K562 (cell line): ENCODE results near the gene SBNO1. TPM values are rescaled to one million over a fixed set of nuclear protein-coding genes. Genes with fewer than 3 reads are reported as not detected.

Source experiments
- ADNP ChIP-seq: fragments of 200-800 bp; sonication (Bioruptor generic); IDR thresholded peaks from 2 replicates; pipeline ENCODE4 v1.6.1; 2016; ENCODE audit warnings: missing genetic modification characterization, missing compliant biosample characterization
- BRF1 ChIP-seq: IDR thresholded peaks from 3 replicates; pipeline ENCODE4 v1.6.1; 2011; ENCODE audit warnings: borderline replicate concordance, mild to moderate bottlenecking; ENCODE audit not compliant: insufficient read length; ENCODE audit errors: extremely low read depth
- KLF13 ChIP-seq: fragments of 450-650 bp; IDR thresholded peaks from 2 replicates; pipeline ENCODE4 v1.6.1; 2016; ENCODE audit warnings: missing genetic modification characterization, low read depth, mild to moderate bottlenecking, missing compliant biosample characterization, moderate library complexity, borderline replicate concordance
- NR2F6 ChIP-seq: fragments of 450-650 bp; formaldehyde crosslinking; IDR thresholded peaks from 2 replicates; pipeline ENCODE4 v1.4.0; 2020; ENCODE audit warnings: mild to moderate bottlenecking
- POLR2H ChIP-seq: IDR thresholded peaks from 2 replicates; pipeline ENCODE4 v1.6.1; 2016; ENCODE audit warnings: missing genetic modification characterization, low read depth, mild to moderate bottlenecking, control low read depth, missing compliant biosample characterization, moderate library complexity
- SMAD3 ChIP-seq: fragments of 450-650 bp; formaldehyde crosslinking; conservative IDR thresholded peaks from 2 replicates; pipeline ENCODE4 v1.4.0; 2020; ENCODE audit warnings: mild to moderate bottlenecking
- ZNF140 ChIP-seq: fragments of 250-450 bp; sonication (Bioruptor Pico); IDR thresholded peaks from 2 replicates; pipeline ENCODE4 v1.8.0; 2021; ENCODE audit warnings: moderate library complexity, mild to moderate bottlenecking, inconsistent platforms
- ZNF316 ChIP-seq: fragments of 450-650 bp; IDR thresholded peaks from 2 replicates; pipeline ENCODE4 v1.6.1; 2016
- polyA plus RNA-seq, 8 experiments: library from polyadenylated mRNA; depleted of rRNA in 4 of 8; stranded (reverse) in 5 of 8; unstranded in 3 of 8; fragments of >200 nt; fragmentation: Nextera tagmentation in 2 of 8; fragmentation: Illumina TruSeq in 1 of 8; extraction: Ambion mirVana in 2 of 8; extraction: Trizol in 1 of 8; gene quantifications; 2 replicates each; pipeline versions ENCODE4 v1.2.1 to v1.2.3, GENCODE V29; 2011 to 2014; ENCODE audit warnings: inconsistent platforms in 1 of 8, missing spikeins in 1 of 8
- total RNA-seq, 7 experiments: library from RNA; depleted of rRNA in 6 of 7; stranded (reverse); fragments of >200 nt in 6 of 7; fragmentation: Illumina TruSeq in 2 of 7; extraction: Trizol in 2 of 7; gene quantifications; 2 replicates each; pipeline versions ENCODE4 v1.2.1 to v1.2.3, GENCODE V29; 2011 to 2021; ENCODE audit warnings: low replicate concordance in 1 of 7
- TF ChIP-seq, protein P1 (sequence below): fragments of 450-650 bp; formaldehyde crosslinking; conservative IDR thresholded peaks from 2 replicates; pipeline ENCODE4 v1.4.0; 2022; ENCODE audit warnings: mild to moderate bottlenecking, missing genetic modification characterization
- TF ChIP-seq, protein P2 (sequence below): fragments of 450-650 bp; formaldehyde crosslinking; IDR thresholded peaks from 2 replicates; pipeline ENCODE4 v1.4.0; 2022; ENCODE audit warnings: missing genetic modification characterization
- TF ChIP-seq, protein P3 (sequence below): fragments of 250-450 bp; sonication (Bioruptor Pico); IDR thresholded peaks from 2 replicates; pipeline ENCODE4 v1.6.1; 2021; ENCODE audit warnings: mild to moderate bottlenecking
- TF ChIP-seq, protein P4 (sequence below): fragments of 250-450 bp; sonication (Bioruptor Pico); IDR thresholded peaks from 2 replicates; pipeline ENCODE4 v1.9.0; 2021; ENCODE audit warnings: mild to moderate bottlenecking, inconsistent platforms
- TF ChIP-seq, protein P5 (sequence below): sonication (generic); formaldehyde crosslinking; IDR thresholded peaks from 2 replicates; pipeline ENCODE4 v1.8.0; 2022; ENCODE audit warnings: mild to moderate bottlenecking, missing genetic modification reagents
- TF ChIP-seq, protein P6 (sequence below): fragments of 250-450 bp; sonication (Bioruptor Pico); IDR thresholded peaks from 2 replicates; pipeline ENCODE4 v1.5.0; 2021
- TF ChIP-seq, protein P7 (sequence below): fragments of 450-650 bp; IDR thresholded peaks from 2 replicates; pipeline ENCODE4 v1.6.1; 2016; ENCODE audit warnings: mild to moderate bottlenecking

SBNO1 gene
- total and polyA plus RNA-seq, 9 of the 15 experiments (the other 6 are each of a cell fraction or from before 2014, with no cell fraction given) = 14.9 to 77.1 (median 35.9) TPM

DNA sequence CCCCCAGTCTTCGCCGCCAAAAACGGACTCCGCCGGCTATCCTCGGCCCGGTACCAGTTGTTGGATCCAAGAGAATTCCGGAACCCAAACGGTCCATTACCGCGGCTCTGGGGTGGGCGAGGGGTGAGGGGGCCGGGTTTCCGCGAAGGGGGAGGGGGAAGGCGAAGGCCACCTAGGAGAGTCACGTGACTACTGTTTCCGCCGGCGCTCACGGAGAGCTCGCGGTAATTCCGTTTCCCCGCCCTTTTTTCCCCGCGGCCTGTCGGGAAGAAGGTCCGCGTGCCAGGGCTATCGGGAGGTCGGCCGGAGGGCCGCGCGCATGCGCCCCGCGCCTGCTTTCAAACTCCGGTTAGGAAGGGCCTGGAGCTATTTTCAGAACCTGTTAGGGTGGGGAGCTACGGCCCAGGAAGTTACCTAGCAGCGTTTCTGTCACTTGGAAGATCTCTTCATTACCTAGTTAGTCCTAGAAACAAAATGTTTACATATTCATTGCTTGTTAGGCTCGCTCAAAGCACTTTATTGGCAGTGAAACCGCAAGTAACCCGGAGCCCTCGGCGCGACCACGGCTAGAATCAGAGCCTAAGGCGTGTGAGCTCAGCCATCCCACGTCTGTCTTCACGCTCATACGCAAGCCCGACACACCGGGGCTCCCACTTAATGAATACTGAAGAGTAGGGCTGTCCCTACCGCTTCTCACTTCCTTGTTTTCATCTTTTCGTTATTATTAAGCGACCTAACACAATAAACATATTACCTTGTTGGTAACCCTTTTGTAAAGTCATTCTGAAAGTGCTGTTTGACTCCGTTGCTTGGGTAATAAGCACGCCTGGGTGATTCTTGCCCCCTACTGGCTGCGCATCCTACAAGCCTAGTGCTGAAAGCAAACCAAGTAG is 624 bp upstream of the SBNO1 start (continued):
- TF ChIP-seq, protein P1, sequence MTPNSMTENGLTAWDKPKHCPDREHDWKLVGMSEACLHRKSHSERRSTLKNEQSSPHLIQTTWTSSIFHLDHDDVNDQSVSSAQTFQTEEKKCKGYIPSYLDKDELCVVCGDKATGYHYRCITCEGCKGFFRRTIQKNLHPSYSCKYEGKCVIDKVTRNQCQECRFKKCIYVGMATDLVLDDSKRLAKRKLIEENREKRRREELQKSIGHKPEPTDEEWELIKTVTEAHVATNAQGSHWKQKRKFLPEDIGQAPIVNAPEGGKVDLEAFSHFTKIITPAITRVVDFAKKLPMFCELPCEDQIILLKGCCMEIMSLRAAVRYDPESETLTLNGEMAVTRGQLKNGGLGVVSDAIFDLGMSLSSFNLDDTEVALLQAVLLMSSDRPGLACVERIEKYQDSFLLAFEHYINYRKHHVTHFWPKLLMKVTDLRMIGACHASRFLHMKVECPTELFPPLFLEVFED = no peak
- TF ChIP-seq KLF13 (tag) = no peak
- TF ChIP-seq, protein P2, sequence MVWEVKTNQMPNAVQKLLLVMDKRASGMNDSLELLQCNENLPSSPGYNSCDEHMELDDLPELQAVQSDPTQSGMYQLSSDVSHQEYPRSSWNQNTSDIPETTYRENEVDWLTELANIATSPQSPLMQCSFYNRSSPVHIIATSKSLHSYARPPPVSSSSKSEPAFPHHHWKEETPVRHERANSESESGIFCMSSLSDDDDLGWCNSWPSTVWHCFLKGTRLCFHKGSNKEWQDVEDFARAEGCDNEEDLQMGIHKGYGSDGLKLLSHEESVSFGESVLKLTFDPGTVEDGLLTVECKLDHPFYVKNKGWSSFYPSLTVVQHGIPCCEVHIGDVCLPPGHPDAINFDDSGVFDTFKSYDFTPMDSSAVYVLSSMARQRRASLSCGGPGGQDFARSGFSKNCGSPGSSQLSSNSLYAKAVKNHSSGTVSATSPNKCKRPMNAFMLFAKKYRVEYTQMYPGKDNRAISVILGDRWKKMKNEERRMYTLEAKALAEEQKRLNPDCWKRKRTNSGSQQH (CRISPR knock-in tag) = peak; percentile 47; the same call in 1 of the 2 replicates
- TF ChIP-seq, protein P3, sequence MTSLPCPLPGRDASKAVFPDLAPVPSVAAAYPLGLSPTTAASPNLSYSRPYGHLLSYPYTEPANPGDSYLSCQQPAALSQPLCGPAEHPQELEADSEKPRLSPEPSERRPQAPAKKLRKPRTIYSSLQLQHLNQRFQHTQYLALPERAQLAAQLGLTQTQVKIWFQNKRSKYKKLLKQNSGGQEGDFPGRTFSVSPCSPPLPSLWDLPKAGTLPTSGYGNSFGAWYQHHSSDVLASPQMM (CRISPR knock-in tag) = no peak
- no peak for TF ChIP-seq ZNF140 (CRISPR knock-in tag)
- TF ChIP-seq POLR2H (tag) = peak; percentile 85
- TF ChIP-seq, protein P4, sequence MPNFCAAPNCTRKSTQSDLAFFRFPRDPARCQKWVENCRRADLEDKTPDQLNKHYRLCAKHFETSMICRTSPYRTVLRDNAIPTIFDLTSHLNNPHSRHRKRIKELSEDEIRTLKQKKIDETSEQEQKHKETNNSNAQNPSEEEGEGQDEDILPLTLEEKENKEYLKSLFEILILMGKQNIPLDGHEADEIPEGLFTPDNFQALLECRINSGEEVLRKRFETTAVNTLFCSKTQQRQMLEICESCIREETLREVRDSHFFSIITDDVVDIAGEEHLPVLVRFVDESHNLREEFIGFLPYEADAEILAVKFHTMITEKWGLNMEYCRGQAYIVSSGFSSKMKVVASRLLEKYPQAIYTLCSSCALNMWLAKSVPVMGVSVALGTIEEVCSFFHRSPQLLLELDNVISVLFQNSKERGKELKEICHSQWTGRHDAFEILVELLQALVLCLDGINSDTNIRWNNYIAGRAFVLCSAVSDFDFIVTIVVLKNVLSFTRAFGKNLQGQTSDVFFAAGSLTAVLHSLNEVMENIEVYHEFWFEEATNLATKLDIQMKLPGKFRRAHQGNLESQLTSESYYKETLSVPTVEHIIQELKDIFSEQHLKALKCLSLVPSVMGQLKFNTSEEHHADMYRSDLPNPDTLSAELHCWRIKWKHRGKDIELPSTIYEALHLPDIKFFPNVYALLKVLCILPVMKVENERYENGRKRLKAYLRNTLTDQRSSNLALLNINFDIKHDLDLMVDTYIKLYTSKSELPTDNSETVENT (CRISPR knock-in tag) = no peak
- TF ChIP-seq NR2F6 (CRISPR knock-in tag) = no peak
- TF ChIP-seq, protein P5, sequence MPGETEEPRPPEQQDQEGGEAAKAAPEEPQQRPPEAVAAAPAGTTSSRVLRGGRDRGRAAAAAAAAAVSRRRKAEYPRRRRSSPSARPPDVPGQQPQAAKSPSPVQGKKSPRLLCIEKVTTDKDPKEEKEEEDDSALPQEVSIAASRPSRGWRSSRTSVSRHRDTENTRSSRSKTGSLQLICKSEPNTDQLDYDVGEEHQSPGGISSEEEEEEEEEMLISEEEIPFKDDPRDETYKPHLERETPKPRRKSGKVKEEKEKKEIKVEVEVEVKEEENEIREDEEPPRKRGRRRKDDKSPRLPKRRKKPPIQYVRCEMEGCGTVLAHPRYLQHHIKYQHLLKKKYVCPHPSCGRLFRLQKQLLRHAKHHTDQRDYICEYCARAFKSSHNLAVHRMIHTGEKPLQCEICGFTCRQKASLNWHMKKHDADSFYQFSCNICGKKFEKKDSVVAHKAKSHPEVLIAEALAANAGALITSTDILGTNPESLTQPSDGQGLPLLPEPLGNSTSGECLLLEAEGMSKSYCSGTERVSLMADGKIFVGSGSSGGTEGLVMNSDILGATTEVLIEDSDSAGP = no peak
- peak; percentile 69 for TF ChIP-seq ZNF316
- TF ChIP-seq BRF1 = no peak
- TF ChIP-seq, protein P6, sequence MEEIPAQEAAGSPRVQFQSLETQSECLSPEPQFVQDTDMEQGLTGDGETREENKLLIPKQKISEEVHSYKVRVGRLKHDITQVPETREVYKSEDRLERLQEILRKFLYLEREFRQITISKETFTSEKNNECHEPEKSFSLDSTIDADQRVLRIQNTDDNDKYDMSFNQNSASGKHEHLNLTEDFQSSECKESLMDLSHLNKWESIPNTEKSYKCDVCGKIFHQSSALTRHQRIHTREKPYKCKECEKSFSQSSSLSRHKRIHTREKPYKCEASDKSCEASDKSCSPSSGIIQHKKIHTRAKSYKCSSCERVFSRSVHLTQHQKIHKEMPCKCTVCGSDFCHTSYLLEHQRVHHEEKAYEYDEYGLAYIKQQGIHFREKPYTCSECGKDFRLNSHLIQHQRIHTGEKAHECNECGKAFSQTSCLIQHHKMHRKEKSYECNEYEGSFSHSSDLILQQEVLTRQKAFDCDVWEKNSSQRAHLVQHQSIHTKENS (CRISPR knock-in tag) = no peak
- no peak for TF ChIP-seq ADNP (tag)
- TF ChIP-seq SMAD3 (CRISPR knock-in tag) = no peak
- TF ChIP-seq, protein P7, sequence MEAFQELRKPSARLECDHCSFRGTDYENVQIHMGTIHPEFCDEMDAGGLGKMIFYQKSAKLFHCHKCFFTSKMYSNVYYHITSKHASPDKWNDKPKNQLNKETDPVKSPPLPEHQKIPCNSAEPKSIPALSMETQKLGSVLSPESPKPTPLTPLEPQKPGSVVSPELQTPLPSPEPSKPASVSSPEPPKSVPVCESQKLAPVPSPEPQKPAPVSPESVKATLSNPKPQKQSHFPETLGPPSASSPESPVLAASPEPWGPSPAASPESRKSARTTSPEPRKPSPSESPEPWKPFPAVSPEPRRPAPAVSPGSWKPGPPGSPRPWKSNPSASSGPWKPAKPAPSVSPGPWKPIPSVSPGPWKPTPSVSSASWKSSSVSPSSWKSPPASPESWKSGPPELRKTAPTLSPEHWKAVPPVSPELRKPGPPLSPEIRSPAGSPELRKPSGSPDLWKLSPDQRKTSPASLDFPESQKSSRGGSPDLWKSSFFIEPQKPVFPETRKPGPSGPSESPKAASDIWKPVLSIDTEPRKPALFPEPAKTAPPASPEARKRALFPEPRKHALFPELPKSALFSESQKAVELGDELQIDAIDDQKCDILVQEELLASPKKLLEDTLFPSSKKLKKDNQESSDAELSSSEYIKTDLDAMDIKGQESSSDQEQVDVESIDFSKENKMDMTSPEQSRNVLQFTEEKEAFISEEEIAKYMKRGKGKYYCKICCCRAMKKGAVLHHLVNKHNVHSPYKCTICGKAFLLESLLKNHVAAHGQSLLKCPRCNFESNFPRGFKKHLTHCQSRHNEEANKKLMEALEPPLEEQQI = peak; percentile 54; the same call in 1 of the 2 replicates
